GM12878 (cell line): ENCODE measurements around the gene GABBR2. TPM values are rescaled to one million over a fixed set of nuclear protein-coding genes. Genes with fewer than 3 reads are reported as not detected.

ENCODE experiments used
- ATAC-seq: fragments of 200-7000 bp; cut with Tn5 transposase; 3 replicates; pipeline ENCODE4 v1.9.1; 2020; ENCODE audit warnings: mild to moderate bottlenecking, moderate library complexity
- BruUV-seq: library from RNA; stranded (reverse); fragments of 400-500 nt; replicated peaks from 2 replicates; lab custom pipeline; 2021; lab: Mats Ljungman, UMichigan
- CTCF ChIA-PET: fragments of 300-600 bp; sonication (Branson Sonifier 250); formaldehyde crosslinking; extraction: SDS; loops from one replicate; lab custom pipeline; 2021; ENCODE audit warnings: inconsistent platforms; lab: Yijun Ruan, JAX
- POLR2A ChIA-PET: fragments of 350-600 bp; formaldehyde crosslinking; extraction: SDS; loops from one replicate; lab custom pipeline; 2021; ENCODE audit warnings: inconsistent platforms; lab: Charles Lee
- RAD21 ChIA-PET: fragments of 300-600 bp; sonication (Branson Sonifier 250); formaldehyde crosslinking; loops from one replicate; lab custom pipeline; 2023; ENCODE audit warnings: antibody characterized with exemption; ENCODE audit not compliant: unreplicated experiment; lab: Charles Lee
- SMC1A ChIA-PET: fragments of 300-600 bp; sonication (Branson Sonifier 250); formaldehyde crosslinking; loops from one replicate; lab custom pipeline; 2023; ENCODE audit not compliant: unreplicated experiment, uncharacterized antibody; lab: Charles Lee
- DNase-seq: peaks from one replicate; pipeline ENCODE4 v3.0.0-alpha.2; 2011; ENCODE audit warnings: low read depth, low spot score
- FAIRE-seq: peaks from 3 replicates; lab custom pipeline; 2011; peaks lifted over from hg19 to GRCh38; lab: Jason Lieb, UNC
- H2AFZ ChIP-seq: 2 replicates; pipeline ENCODE4 v1.6.0; 2011; ENCODE audit warnings: low read depth, low read length, control low read depth; ENCODE audit not compliant: control insufficient read depth
- H3K27ac ChIP-seq: 2 replicates; pipeline ENCODE4 v1.5.1; 2011; ENCODE audit warnings: control low read depth; ENCODE audit not compliant: control insufficient read depth, insufficient read depth
- H3K27me3 ChIP-seq, 2 experiments: replicated peaks in 1 of 2; 2 replicates each; pipeline versions ENCODE4 v1.6.0 to v1.6.1; 2011; ENCODE audit warnings: low read length in 1 of 2; ENCODE audit not compliant: control insufficient read depth in 2 of 2, insufficient read depth in 2 of 2
- H3K36me3 ChIP-seq, 2 experiments: 2 replicates each; pipeline ENCODE4 v1.5.1; 2011; ENCODE audit warnings: low read length in 1 of 2; ENCODE audit not compliant: control insufficient read depth in 2 of 2, insufficient read depth in 2 of 2
- H3K4me1 ChIP-seq: 2 replicates; pipeline ENCODE4 v1.6.1; 2011; ENCODE audit warnings: mild to moderate bottlenecking, low read length, moderate library complexity, mixed read lengths; ENCODE audit not compliant: control insufficient read depth, insufficient read depth
- H3K4me2 ChIP-seq: 2 replicates; pipeline ENCODE4 v1.6.0; 2011; ENCODE audit warnings: control low read depth; ENCODE audit not compliant: control insufficient read depth, insufficient read depth
- H3K4me3 ChIP-seq: fragments of 200-600 bp; sonication (generic); 2 replicates; pipeline ENCODE4 v1.5.1; 2016
- H3K79me2 ChIP-seq: 2 replicates; pipeline ENCODE4 v1.6.0; 2011; ENCODE audit warnings: low read length; ENCODE audit not compliant: control insufficient read depth, insufficient read depth
- H3K9ac ChIP-seq: 2 replicates; pipeline ENCODE4 v1.8.0; 2011; ENCODE audit warnings: low read length, control low read depth, mixed read lengths; ENCODE audit not compliant: control insufficient read depth, insufficient read depth
- H3K9me3 ChIP-seq: replicated peaks from 3 replicates; pipeline ENCODE4 v1.5.1; 2011; ENCODE audit warnings: mild to moderate bottlenecking, low read length; ENCODE audit not compliant: control insufficient read depth, insufficient read depth
- H4K20me1 ChIP-seq: 2 replicates; pipeline ENCODE4 v1.6.0; 2011; ENCODE audit not compliant: control insufficient read depth, insufficient read depth
- HCFC1 ChIP-seq: fragments of 150-350 bp; IDR thresholded peaks from 2 replicates; pipeline ENCODE4 v1.6.1; 2014; ENCODE audit warnings: low read length
- IKZF1 ChIP-seq: fragments of 450-650 bp; conservative IDR thresholded peaks from 2 replicates; pipeline ENCODE4 v1.6.1; 2017; ENCODE audit warnings: antibody characterized with exemption, mild to moderate bottlenecking
- PAX5 ChIP-seq: IDR thresholded peaks from 2 replicates; pipeline ENCODE4 v1.6.1; 2011; ENCODE audit warnings: low read depth, low read length, borderline replicate concordance
- RAD51 ChIP-seq: fragments of 450-650 bp; IDR thresholded peaks from 2 replicates; pipeline ENCODE4 v1.6.1; 2016; ENCODE audit warnings: moderate library complexity, mild to moderate bottlenecking, inconsistent platforms
- SIN3A ChIP-seq: IDR thresholded peaks from 2 replicates; pipeline ENCODE4 v1.6.1; 2012; ENCODE audit warnings: low read depth, low read length, improper control_type of control experiment
- WGBS: methylation state at CpG from one replicate; pipeline ENCODE4 v1.1.6; 2016; ENCODE audit warnings: low lambda C conversion rate; ENCODE audit not compliant: insufficient replicate concordance, insufficient coverage; ENCODE audit errors: missing lambda C conversion rate; 5-methylcytosine and 5-hydroxymethylcytosine counted together
- in situ Hi-C: fragments of 300-500 bp; cut with MboI; formaldehyde crosslinking; loops from 9 replicates; pipeline ENCODE4 v1.14.3; 2018; ENCODE audit warnings: mixed read lengths
- intact Hi-C: fragments of 100-400 bp; cut with micrococcal nuclease; formaldehyde crosslinking; loops from one replicate; pipeline ENCODE4 v1.14.2; 2022; ENCODE audit not compliant: unreplicated experiment
- polyA plus RNA-seq, 11 experiments: library from polyadenylated mRNA; depleted of rRNA in 4 of 11; unstranded in 6 of 11; stranded (reverse) in 5 of 11; fragments of >200 nt; fragmentation: Nextera tagmentation in 4 of 11; fragmentation: Illumina TruSeq in 1 of 11; extraction: Ambion mirVana in 4 of 11; extraction: Trizol in 1 of 11; gene quantifications; 1 replicate in 1 of 11; 2 replicates in 10 of 11; pipeline versions ENCODE4 v1.2.1 to v1.2.3, GENCODE V29; 2011 to 2016; ENCODE audit warnings: inconsistent platforms in 2 of 11, missing spikeins in 2 of 11, low read depth in 1 of 11
- total RNA-seq, 4 experiments: library from RNA; depleted of rRNA in 3 of 4; stranded (reverse); fragments of >200 nt in 3 of 4; fragmentation: Illumina TruSeq in 1 of 4; extraction: Trizol in 1 of 4; gene quantifications; 2 replicates each; pipeline versions ENCODE4 v1.2.1 to v1.2.3, GENCODE V29; 2013 to 2021
- TF ChIP-seq, protein P1 (sequence below), 3 experiments: IDR thresholded peaks in 2 of 3; conservative IDR thresholded peaks in 1 of 3; 2 replicates each; pipeline ENCODE4 v1.5.1; 2011; ENCODE audit warnings: low read depth in 3 of 3, low read length in 3 of 3, mild to moderate bottlenecking in 3 of 3, control low read depth in 2 of 3, moderate library complexity in 2 of 3, inconsistent platforms in 1 of 3, mixed read lengths in 1 of 3; ENCODE audit not compliant: control insufficient read depth in 2 of 3, insufficient read depth in 1 of 3; ENCODE audit errors: extremely low read depth in 1 of 3

Gene GABBR2
- total and polyA plus RNA-seq, 10 of the 15 experiments (the other 5 are each of a cell fraction or from before 2014, with no cell fraction given): 0.02 to 2.2 (median 0.06) TPM; not detected in 2

DNA sequence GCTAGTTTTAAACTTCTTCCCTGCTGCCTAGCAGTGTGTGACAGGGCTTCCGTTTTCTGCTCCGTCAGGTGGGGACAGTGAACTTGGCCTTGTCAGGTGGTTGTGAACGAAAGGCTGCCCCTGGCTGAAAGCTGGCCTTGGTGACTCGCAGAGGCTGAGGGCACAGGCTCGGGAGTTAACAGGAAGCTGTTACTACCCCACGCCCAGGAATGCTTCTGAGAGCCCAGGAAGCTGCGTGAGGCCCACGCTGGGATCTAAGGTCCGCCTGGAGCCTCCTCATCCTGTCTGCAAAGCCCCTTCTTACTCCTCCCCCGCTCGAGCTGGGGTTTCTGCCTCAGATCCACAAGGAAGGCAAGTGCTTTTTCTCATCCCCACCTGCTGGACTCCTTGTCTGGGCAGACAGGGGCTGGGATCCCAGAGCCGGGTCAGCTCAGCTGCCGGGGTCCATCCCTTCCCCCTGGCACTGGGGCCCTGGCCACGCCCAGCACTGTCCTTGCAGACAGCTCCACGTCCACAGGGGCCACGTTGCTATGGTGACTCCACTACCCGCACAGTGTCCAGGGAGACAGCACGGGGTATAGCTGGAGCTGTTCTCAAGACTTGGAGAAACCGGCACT, 328.6 kb downstream of the GABBR2 start:
- Histone ChIP-seq H3K4me1 (peaks cover 12% of the 10 kb centered on the region), H3K4me2 (no peak overlapping the region), H3K9me3 (no peaks in the 10 kb centered on the region; the same call in 2 of the 3 replicates), H3K27ac (no peak overlapping the region), H4K20me1 (no peaks in the 10 kb centered on the region), H3K9ac (no peak overlapping the region), H3K4me3 (no peak overlapping the region), H2AFZ (no peak overlapping the region), H3K36me3 (no peaks in the 10 kb centered on the region), H3K79me2 (no peaks in the 10 kb centered on the region), H3K27me3 (no peaks in the 10 kb centered on the region)
- peak; percentile 52; the same call in 1 of the 2 replicates for TF ChIP-seq PAX5
- TF ChIP-seq RAD51: no peak
- TF ChIP-seq IKZF1: 0 out of 2 replicates have a peak, but pooled peaks have one; percentile 11
- TF ChIP-seq, protein P1, sequence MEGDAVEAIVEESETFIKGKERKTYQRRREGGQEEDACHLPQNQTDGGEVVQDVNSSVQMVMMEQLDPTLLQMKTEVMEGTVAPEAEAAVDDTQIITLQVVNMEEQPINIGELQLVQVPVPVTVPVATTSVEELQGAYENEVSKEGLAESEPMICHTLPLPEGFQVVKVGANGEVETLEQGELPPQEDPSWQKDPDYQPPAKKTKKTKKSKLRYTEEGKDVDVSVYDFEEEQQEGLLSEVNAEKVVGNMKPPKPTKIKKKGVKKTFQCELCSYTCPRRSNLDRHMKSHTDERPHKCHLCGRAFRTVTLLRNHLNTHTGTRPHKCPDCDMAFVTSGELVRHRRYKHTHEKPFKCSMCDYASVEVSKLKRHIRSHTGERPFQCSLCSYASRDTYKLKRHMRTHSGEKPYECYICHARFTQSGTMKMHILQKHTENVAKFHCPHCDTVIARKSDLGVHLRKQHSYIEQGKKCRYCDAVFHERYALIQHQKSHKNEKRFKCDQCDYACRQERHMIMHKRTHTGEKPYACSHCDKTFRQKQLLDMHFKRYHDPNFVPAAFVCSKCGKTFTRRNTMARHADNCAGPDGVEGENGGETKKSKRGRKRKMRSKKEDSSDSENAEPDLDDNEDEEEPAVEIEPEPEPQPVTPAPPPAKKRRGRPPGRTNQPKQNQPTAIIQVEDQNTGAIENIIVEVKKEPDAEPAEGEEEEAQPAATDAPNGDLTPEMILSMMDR (IDR thresholded peaks at IDR 0.05 in 2 of 3, conservative IDR thresholded peaks at IDR 0.05 in 1 of 3; ENCODE audit: control insufficient read depth in 2 of 3, extremely low read depth in 1 of 3, insufficient read depth in 1 of 3, low read depth in 3 of 3, low read length in 3 of 3): no peak
- no peak for TF ChIP-seq HCFC1
- TF ChIP-seq SIN3A: no peak
- peak; percentile 54 for ATAC-seq
- SMC1A ChIA-PET: interaction anchor here (1.2 kb wide), 1 partner anchor 65 kb away, joined by 3 read pairs; no protein-coding TSS in a partner anchor
- RAD21 ChIA-PET: no interaction called here
- DNase-seq: peak; percentile 26
- in situ Hi-C loops (no loop called here), intact Hi-C loops (no loop called here)
- CTCF ChIA-PET: interaction anchor here (1.0 to 1.2 kb wide), 3 partner anchors 29 to 394 kb away, joined by 3 read pairs; no protein-coding TSS in a partner anchor
- no TSS peak for BruUV-seq
- no peak for FAIRE-seq
- POLR2A ChIA-PET: interaction anchor here (0.7 kb wide), 1 partner anchor 1948 kb away, joined by 5 read pairs; no protein-coding TSS in a partner anchor
- WGBS: 31% methylated on average over 19 of the region's 19 CpGs
